HCT116 (cell line): ENCODE data around the gene KRT7. TPM values are rescaled to one million over a fixed set of nuclear protein-coding genes. Genes with fewer than 3 reads are reported as not detected.

Experiments
- ATAC-seq: fragments of 200-7000 bp; cut with Tn5 transposase; 2 replicates; pipeline ENCODE4 v1.9.1; 2020; ENCODE audit warnings: mild to moderate bottlenecking, moderate library complexity
- BruUV-seq: library from RNA; stranded (reverse); fragments of 400-500 nt; replicated peaks from 2 replicates; lab custom pipeline; 2021; lab: Mats Ljungman, UMichigan
- CTCF ChIA-PET: fragments of 300-600 bp; sonication (Branson Sonifier 250); formaldehyde crosslinking; loops from one replicate; lab custom pipeline; 2021; ENCODE audit warnings: antibody characterized with exemption; lab: Charles Lee
- POLR2A ChIA-PET: fragments of 300-600, 350-600 bp; sonication (Branson Sonifier 250); formaldehyde crosslinking; loops from one replicate; lab custom pipeline; 2021; ENCODE audit warnings: antibody characterized with exemption; lab: Charles Lee
- RAD21 ChIA-PET, 2 experiments: fragments of 300-600 bp; sonication (Branson Sonifier 250); formaldehyde crosslinking; loops; one replicate each; lab custom pipeline; 2023; ENCODE audit warnings: low total read pairs in 2 of 2; ENCODE audit not compliant: uncharacterized antibody in 2 of 2, unreplicated experiment in 2 of 2, low non-redundant PET in 1 of 2; lab: Charles Lee
- DNase-seq: peaks from one replicate; pipeline ENCODE4 v3.0.0-alpha.2; 2010; ENCODE audit warnings: low read depth, low spot score
- H2AFZ ChIP-seq: fragments of 200-600 bp; shearing (Covaris generic), sonication (generic); 2 replicates; pipeline ENCODE4 v1.6.1; 2017; ENCODE audit warnings: low read depth, mixed run types, mixed read lengths, antibody characterized with exemption, low read length; ENCODE audit not compliant: poor library complexity, severe bottlenecking
- H3K27ac ChIP-seq: 2 replicates; pipeline ENCODE4 v1.5.1; 2012; ENCODE audit warnings: low read depth, low read length
- H3K27me3 ChIP-seq: fragments of 200-600 bp; sonication (generic); 2 replicates; pipeline ENCODE4 v1.6.1; 2016; ENCODE audit warnings: mixed run types, low read length, mixed read lengths; ENCODE audit not compliant: insufficient read depth
- H3K36me3 ChIP-seq, 2 experiments: fragments of 200-500 bp in 1 of 2; fragments of 200-600 bp in 1 of 2; sonication (Bioruptor generic) in 1 of 2; sonication (generic) in 1 of 2; 2 replicates each; pipeline versions ENCODE4 v1.5.1 to v1.6.1; 2014 to 2016; ENCODE audit warnings: low read length in 2 of 2, inconsistent platforms in 1 of 2, mixed read lengths in 1 of 2, mixed run types in 1 of 2; ENCODE audit not compliant: insufficient read depth in 2 of 2, control insufficient read depth in 1 of 2
- H3K4me1 ChIP-seq, 2 experiments: fragments of 200-600 bp in 1 of 2; sonication (generic) in 1 of 2; 2 replicates each; pipeline versions ENCODE4 v1.5.1 to v1.6.1; 2012 to 2017; ENCODE audit warnings: low read length in 2 of 2, inconsistent platforms in 1 of 2, mild to moderate bottlenecking in 1 of 2, mixed read lengths in 1 of 2, mixed run types in 1 of 2, moderate library complexity in 1 of 2; ENCODE audit not compliant: insufficient read depth in 2 of 2, control insufficient read depth in 1 of 2
- H3K4me2 ChIP-seq: fragments of 200-600 bp; sonication (generic); 2 replicates; pipeline ENCODE4 v1.6.1; 2017; ENCODE audit warnings: mixed run types, low read length, mixed read lengths
- H3K4me3 ChIP-seq, 2 experiments: fragments of 200-600 bp in 1 of 2; sonication (generic) in 1 of 2; replicated peaks in 1 of 2; 2 replicates each; pipeline ENCODE4 v1.5.1; 2011 to 2016; ENCODE audit warnings: low read length in 2 of 2, control low read depth in 1 of 2, low read depth in 1 of 2, mild to moderate bottlenecking in 1 of 2, mixed read lengths in 1 of 2, mixed run types in 1 of 2
- H3K79me2 ChIP-seq: fragments of 200-600 bp; sonication (generic); 2 replicates; pipeline ENCODE4 v1.6.1; 2017; ENCODE audit warnings: mild to moderate bottlenecking, mixed run types, low read length, moderate library complexity, mixed read lengths; ENCODE audit not compliant: insufficient read depth
- H3K9ac ChIP-seq: fragments of 200-600 bp; sonication (generic); 2 replicates; pipeline ENCODE4 v1.6.1; 2016; ENCODE audit warnings: low read length, mixed read lengths
- H3K9me2 ChIP-seq: fragments of 200-600 bp; sonication (generic), shearing (Covaris generic); 2 replicates; pipeline ENCODE4 v1.6.1; 2017; ENCODE audit warnings: mixed run types, mild to moderate bottlenecking, moderate library complexity; ENCODE audit not compliant: insufficient read depth
- H3K9me3 ChIP-seq, 2 experiments: fragments of 200-500 bp in 1 of 2; fragments of 200-600 bp in 1 of 2; sonication (Bioruptor generic) in 1 of 2; sonication (generic) in 1 of 2; 2 replicates each; pipeline ENCODE4 v1.6.1; 2014 to 2017; ENCODE audit warnings: low read length in 2 of 2, mixed read lengths in 2 of 2, inconsistent platforms in 1 of 2, low read depth in 1 of 2, mild to moderate bottlenecking in 1 of 2, mixed run types in 1 of 2, moderate library complexity in 1 of 2; ENCODE audit not compliant: control insufficient read depth in 1 of 2, insufficient read depth in 1 of 2
- H4K20me1 ChIP-seq: fragments of 200-600 bp; sonication (generic), shearing (Covaris generic); 2 replicates; pipeline ENCODE4 v1.6.1; 2017; ENCODE audit warnings: mixed run types, mild to moderate bottlenecking, moderate library complexity; ENCODE audit not compliant: insufficient read depth
- CBX3 ChIP-seq: IDR thresholded peaks from 2 replicates; pipeline ENCODE4 v1.6.1; 2012; ENCODE audit warnings: low read depth
- CEBPB ChIP-seq: IDR thresholded peaks from 2 replicates; pipeline ENCODE4 v1.6.1; 2012; ENCODE audit warnings: low read depth
- EGR1 ChIP-seq: IDR thresholded peaks from 2 replicates; pipeline ENCODE4 v1.6.1; 2012; ENCODE audit warnings: low read depth
- ELF1 ChIP-seq: IDR thresholded peaks from 2 replicates; pipeline ENCODE4 v1.6.1; 2012; ENCODE audit warnings: low read depth, borderline replicate concordance
- EZH2phosphoT487 ChIP-seq: fragments of 200-600 bp; IDR thresholded peaks from 2 replicates; pipeline ENCODE4 v1.6.1; 2018; ENCODE audit warnings: antibody characterized with exemption, borderline replicate concordance
- FOSL1 ChIP-seq: IDR thresholded peaks from 2 replicates; pipeline ENCODE4 v1.6.1; 2012; ENCODE audit warnings: low read depth
- JUND ChIP-seq: IDR thresholded peaks from 2 replicates; pipeline ENCODE4 v1.6.1; 2012
- POLR2A ChIP-seq: IDR thresholded peaks from 2 replicates; pipeline ENCODE4 v1.7.0; 2011; ENCODE audit warnings: borderline replicate concordance; ENCODE audit not compliant: insufficient read depth, insufficient read length; ENCODE audit errors: extremely low read depth
- POLR2AphosphoS5 ChIP-seq: IDR thresholded peaks from 2 replicates; pipeline ENCODE4 v1.6.1; 2011; ENCODE audit warnings: mild to moderate bottlenecking, low read depth, low read length, moderate library complexity
- RAD21 ChIP-seq: IDR thresholded peaks from 2 replicates; pipeline ENCODE4 v1.6.1; 2012; ENCODE audit warnings: low read depth, mild to moderate bottlenecking
- SIN3A ChIP-seq: IDR thresholded peaks from 2 replicates; pipeline ENCODE4 v1.6.1; 2012; ENCODE audit warnings: low read depth
- SP1 ChIP-seq: IDR thresholded peaks from 2 replicates; pipeline ENCODE4 v1.6.1; 2012; ENCODE audit warnings: low read depth
- SRF ChIP-seq: IDR thresholded peaks from 2 replicates; pipeline ENCODE4 v1.6.1; 2012; ENCODE audit warnings: low read depth
- ZFX ChIP-seq: fragments of 450-650 bp; IDR thresholded peaks from 2 replicates; pipeline ENCODE4 v1.6.1; 2017
- ZNF274 ChIP-seq: fragments of 200-500 bp; sonication (Bioruptor generic); IDR thresholded peaks from 2 replicates; pipeline ENCODE4 v1.6.1; 2014; ENCODE audit warnings: mild to moderate bottlenecking, low read depth, low read length, inconsistent platforms
- intact Hi-C: fragments of 100-400 bp; cut with micrococcal nuclease; formaldehyde crosslinking; loops from 2 replicates; pipeline ENCODE4 v1.10.0; 2022
- total RNA-seq: library from RNA; stranded (reverse); gene quantifications from one replicate; pipeline ENCODE4 v1.2.1, GENCODE V29; 2021; ENCODE audit not compliant: unreplicated experiment
- TF ChIP-seq, protein P1 (sequence below): IDR thresholded peaks from 2 replicates; pipeline ENCODE4 v1.6.1; 2012; ENCODE audit warnings: low read depth
- TF ChIP-seq, protein P2 (sequence below), 3 experiments: fragments of 200-600 bp in 1 of 3; sonication (generic) in 1 of 3; IDR thresholded peaks in 2 of 3; conservative IDR thresholded peaks in 1 of 3; 2 replicates each; pipeline ENCODE4 v1.5.1; 2012 to 2017; ENCODE audit warnings: low read depth in 2 of 3, low read length in 2 of 3, antibody characterized with exemption in 1 of 3, borderline replicate concordance in 1 of 3, control low read depth in 1 of 3, mild to moderate bottlenecking in 1 of 3, mixed read lengths in 1 of 3, mixed run types in 1 of 3, moderate library complexity in 1 of 3; ENCODE audit not compliant: insufficient read depth in 1 of 3
- TF ChIP-seq, protein P3 (sequence below): IDR thresholded peaks from 2 replicates; pipeline ENCODE4 v1.6.1; 2011; ENCODE audit warnings: mild to moderate bottlenecking, low read length, moderate library complexity; ENCODE audit not compliant: insufficient replicate concordance; ENCODE audit errors: extremely low read depth
- TF ChIP-seq, protein P4 (sequence below): IDR thresholded peaks from 2 replicates; pipeline ENCODE4 v1.6.1; 2012

Gene KRT7
- total RNA-seq, 1 experiment from 2014 or later, result 72.6 TPM

DNA sequence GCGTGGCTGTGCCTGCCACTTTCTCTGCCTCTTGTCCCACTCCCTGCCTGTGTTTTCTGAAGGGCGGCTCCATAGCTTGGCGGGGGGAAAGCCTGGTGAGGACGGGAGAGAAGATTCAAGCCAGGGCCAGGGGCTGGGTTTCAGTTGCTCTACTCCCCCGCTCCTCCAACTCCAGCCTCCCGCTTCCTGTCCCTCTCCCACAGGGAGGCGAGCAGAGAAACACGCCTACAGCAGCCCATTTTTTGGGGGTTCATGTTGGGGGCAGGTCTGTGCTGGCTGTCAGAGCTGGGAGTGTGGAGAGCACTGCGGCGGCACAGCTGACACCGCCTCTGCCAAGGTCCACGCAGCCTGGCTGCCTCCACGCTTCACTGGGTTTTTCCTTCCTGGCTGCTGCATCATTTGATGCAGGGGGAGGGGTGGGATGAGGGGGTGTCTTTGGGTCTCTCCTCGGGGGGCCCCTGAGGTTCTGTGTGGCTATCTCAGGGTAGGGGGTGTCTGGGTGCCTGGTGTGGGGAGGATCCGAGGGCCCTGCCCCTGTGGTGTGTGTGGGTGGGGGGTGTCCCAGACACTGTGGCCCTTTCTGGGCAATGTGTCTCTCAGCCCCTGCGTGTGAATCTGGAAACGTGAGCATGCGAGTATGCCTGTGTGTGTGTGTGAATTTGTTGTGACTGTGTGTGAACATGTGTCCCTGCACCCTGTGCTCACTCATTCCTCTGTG lies 30.5 kb upstream of the KRT7 start:
- intact Hi-C loops, result no loop called here
- Histone ChIP-seq H3K9ac (peak overlapping the region; percentile 46), H3K9me2 (no peaks in the 10 kb centered on the region), H3K4me2 (peak overlapping the region; percentile 51), H3K9me3 (no peaks in the 10 kb centered on the region), H4K20me1 (no peaks in the 10 kb centered on the region), H3K27ac (no peak overlapping the region), H2AFZ (no peak overlapping the region), H3K79me2 (no peaks in the 10 kb centered on the region), H3K4me3 (no peak overlapping the region), H3K27me3 (no peaks in the 10 kb centered on the region), H3K4me1 (peaks cover 20 to 79% of the 10 kb centered on the region in 2 experiments), H3K36me3 (no peaks in the 10 kb centered on the region)
- TF ChIP-seq ZNF274, result no peak
- TF ChIP-seq ZFX, result no peak
- no peak for TF ChIP-seq POLR2AphosphoS5
- TF ChIP-seq CEBPB, result no peak
- TF ChIP-seq, protein P1, sequence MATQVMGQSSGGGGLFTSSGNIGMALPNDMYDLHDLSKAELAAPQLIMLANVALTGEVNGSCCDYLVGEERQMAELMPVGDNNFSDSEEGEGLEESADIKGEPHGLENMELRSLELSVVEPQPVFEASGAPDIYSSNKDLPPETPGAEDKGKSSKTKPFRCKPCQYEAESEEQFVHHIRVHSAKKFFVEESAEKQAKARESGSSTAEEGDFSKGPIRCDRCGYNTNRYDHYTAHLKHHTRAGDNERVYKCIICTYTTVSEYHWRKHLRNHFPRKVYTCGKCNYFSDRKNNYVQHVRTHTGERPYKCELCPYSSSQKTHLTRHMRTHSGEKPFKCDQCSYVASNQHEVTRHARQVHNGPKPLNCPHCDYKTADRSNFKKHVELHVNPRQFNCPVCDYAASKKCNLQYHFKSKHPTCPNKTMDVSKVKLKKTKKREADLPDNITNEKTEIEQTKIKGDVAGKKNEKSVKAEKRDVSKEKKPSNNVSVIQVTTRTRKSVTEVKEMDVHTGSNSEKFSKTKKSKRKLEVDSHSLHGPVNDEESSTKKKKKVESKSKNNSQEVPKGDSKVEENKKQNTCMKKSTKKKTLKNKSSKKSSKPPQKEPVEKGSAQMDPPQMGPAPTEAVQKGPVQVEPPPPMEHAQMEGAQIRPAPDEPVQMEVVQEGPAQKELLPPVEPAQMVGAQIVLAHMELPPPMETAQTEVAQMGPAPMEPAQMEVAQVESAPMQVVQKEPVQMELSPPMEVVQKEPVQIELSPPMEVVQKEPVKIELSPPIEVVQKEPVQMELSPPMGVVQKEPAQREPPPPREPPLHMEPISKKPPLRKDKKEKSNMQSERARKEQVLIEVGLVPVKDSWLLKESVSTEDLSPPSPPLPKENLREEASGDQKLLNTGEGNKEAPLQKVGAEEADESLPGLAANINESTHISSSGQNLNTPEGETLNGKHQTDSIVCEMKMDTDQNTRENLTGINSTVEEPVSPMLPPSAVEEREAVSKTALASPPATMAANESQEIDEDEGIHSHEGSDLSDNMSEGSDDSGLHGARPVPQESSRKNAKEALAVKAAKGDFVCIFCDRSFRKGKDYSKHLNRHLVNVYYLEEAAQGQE, result no peak
- TF ChIP-seq SRF, result no peak
- no peak for TF ChIP-seq RAD21
- TF ChIP-seq JUND, result no peak
- TF ChIP-seq SIN3A, result no peak
- TF ChIP-seq FOSL1, result no peak
- TF ChIP-seq EGR1, result no peak
- no peak for TF ChIP-seq ELF1
- TF ChIP-seq, protein P2, sequence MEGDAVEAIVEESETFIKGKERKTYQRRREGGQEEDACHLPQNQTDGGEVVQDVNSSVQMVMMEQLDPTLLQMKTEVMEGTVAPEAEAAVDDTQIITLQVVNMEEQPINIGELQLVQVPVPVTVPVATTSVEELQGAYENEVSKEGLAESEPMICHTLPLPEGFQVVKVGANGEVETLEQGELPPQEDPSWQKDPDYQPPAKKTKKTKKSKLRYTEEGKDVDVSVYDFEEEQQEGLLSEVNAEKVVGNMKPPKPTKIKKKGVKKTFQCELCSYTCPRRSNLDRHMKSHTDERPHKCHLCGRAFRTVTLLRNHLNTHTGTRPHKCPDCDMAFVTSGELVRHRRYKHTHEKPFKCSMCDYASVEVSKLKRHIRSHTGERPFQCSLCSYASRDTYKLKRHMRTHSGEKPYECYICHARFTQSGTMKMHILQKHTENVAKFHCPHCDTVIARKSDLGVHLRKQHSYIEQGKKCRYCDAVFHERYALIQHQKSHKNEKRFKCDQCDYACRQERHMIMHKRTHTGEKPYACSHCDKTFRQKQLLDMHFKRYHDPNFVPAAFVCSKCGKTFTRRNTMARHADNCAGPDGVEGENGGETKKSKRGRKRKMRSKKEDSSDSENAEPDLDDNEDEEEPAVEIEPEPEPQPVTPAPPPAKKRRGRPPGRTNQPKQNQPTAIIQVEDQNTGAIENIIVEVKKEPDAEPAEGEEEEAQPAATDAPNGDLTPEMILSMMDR (IDR thresholded peaks at IDR 0.05 in 2 of 3, conservative IDR thresholded peaks at IDR 0.05 in 1 of 3; ENCODE audit: borderline replicate concordance in 1 of 3, insufficient read depth in 1 of 3, low read depth in 2 of 3, low read length in 2 of 3), result no peak
- no peak for TF ChIP-seq POLR2A
- TF ChIP-seq, protein P3, sequence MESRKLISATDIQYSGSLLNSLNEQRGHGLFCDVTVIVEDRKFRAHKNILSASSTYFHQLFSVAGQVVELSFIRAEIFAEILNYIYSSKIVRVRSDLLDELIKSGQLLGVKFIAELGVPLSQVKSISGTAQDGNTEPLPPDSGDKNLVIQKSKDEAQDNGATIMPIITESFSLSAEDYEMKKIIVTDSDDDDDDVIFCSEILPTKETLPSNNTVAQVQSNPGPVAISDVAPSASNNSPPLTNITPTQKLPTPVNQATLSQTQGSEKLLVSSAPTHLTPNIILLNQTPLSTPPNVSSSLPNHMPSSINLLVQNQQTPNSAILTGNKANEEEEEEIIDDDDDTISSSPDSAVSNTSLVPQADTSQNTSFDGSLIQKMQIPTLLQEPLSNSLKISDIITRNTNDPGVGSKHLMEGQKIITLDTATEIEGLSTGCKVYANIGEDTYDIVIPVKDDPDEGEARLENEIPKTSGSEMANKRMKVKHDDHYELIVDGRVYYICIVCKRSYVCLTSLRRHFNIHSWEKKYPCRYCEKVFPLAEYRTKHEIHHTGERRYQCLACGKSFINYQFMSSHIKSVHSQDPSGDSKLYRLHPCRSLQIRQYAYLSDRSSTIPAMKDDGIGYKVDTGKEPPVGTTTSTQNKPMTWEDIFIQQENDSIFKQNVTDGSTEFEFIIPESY, result no peak
- TF ChIP-seq, protein P4, sequence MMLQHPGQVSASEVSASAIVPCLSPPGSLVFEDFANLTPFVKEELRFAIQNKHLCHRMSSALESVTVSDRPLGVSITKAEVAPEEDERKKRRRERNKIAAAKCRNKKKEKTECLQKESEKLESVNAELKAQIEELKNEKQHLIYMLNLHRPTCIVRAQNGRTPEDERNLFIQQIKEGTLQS, result no peak
- no peak for TF ChIP-seq EZH2phosphoT487
- no peak for TF ChIP-seq CBX3
- no peak for TF ChIP-seq SP1
- RAD21 ChIA-PET, result interaction anchor here in 1 of 2 experiments (0.6 kb wide), 1 partner anchor 84 kb away, joined by 3 read pairs; no protein-coding TSS in a partner anchor
- POLR2A ChIA-PET, result interaction anchor here (1.1 to 1.7 kb wide), 2 partner anchors 10 to 16 kb away, joined by 3 to 4 read pairs; partner anchors contain the start of gene KRT80
- BruUV-seq, result no TSS peak
- ATAC-seq (peak; percentile 23; the same call in 1 of the 2 replicates), DNase-seq (no peak)
- CTCF ChIA-PET, result interaction anchor here (1.4 to 1.8 kb wide), 2 partner anchors 10 to 11 kb away, joined by 5 read pairs; no protein-coding TSS in a partner anchor
